GM12864 (cell line): ENCODE results near the gene ATP6V0A1.
"Not testable (repeated sequence)": the region's sequence is repeated elsewhere in the genome, so short reads cannot be mapped to it uniquely, and the experiment has no call there.

Experiments
- DNase-seq: peaks from one replicate; pipeline ENCODE4 v3.0.0-alpha.2; 2011; ENCODE audit warnings: low read depth
- H3K4me3 ChIP-seq: 2 replicates; pipeline ENCODE4 v1.5.1; 2011; ENCODE audit warnings: mild to moderate bottlenecking, low read depth, low read length, control low read depth
- TF ChIP-seq, protein P1 (sequence below): IDR thresholded peaks from 2 replicates; pipeline ENCODE4 v1.5.1; 2011; ENCODE audit warnings: low read depth, mild to moderate bottlenecking, moderate library complexity, low read length, control low read depth, inconsistent platforms; ENCODE audit errors: missing control alignments

Gene ATP6V0A1

DNA sequence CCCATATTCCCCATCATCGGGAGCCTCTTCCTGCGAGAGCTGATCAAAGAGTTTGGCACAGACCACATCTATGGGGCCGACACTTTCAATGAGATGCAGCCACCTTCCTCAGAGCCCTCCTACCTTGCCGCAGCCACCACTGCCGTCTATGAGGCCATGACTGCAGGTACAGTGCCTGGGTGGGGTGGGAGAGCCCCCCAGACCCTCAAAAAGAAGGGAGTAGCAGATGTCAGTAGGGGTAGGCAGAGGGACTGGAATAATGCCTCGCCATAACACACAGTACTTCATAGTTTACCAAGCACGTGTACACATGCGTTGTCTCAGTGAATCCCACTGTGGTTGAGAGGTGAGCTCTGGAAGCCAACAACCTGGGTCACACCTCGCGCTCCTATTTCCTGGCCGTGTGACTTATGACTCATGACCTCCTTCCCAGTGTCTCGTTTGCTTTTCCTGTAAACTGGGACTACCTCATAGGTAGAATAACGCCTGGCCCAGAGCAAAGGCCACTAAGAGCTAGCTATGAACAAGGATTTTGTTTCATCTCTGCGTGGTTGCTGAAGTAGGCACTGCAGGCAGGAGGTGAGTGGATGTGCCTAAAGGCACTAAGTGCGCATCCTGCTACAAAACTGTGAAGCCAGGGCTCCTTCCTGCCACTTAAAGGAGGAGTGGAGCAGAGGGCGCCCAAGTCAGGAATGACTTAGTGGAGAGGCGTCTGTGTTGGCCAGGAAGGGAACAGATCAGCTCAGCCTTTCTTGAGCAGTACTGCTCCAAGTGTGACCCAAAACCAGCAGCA is 82.6 kb downstream of the ATP6V0A1 start:
- DNase-seq: no peak
- TF ChIP-seq, protein P1, sequence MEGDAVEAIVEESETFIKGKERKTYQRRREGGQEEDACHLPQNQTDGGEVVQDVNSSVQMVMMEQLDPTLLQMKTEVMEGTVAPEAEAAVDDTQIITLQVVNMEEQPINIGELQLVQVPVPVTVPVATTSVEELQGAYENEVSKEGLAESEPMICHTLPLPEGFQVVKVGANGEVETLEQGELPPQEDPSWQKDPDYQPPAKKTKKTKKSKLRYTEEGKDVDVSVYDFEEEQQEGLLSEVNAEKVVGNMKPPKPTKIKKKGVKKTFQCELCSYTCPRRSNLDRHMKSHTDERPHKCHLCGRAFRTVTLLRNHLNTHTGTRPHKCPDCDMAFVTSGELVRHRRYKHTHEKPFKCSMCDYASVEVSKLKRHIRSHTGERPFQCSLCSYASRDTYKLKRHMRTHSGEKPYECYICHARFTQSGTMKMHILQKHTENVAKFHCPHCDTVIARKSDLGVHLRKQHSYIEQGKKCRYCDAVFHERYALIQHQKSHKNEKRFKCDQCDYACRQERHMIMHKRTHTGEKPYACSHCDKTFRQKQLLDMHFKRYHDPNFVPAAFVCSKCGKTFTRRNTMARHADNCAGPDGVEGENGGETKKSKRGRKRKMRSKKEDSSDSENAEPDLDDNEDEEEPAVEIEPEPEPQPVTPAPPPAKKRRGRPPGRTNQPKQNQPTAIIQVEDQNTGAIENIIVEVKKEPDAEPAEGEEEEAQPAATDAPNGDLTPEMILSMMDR: no peak
- no peak overlapping the region for H3K4me3 ChIP-seq

DNA sequence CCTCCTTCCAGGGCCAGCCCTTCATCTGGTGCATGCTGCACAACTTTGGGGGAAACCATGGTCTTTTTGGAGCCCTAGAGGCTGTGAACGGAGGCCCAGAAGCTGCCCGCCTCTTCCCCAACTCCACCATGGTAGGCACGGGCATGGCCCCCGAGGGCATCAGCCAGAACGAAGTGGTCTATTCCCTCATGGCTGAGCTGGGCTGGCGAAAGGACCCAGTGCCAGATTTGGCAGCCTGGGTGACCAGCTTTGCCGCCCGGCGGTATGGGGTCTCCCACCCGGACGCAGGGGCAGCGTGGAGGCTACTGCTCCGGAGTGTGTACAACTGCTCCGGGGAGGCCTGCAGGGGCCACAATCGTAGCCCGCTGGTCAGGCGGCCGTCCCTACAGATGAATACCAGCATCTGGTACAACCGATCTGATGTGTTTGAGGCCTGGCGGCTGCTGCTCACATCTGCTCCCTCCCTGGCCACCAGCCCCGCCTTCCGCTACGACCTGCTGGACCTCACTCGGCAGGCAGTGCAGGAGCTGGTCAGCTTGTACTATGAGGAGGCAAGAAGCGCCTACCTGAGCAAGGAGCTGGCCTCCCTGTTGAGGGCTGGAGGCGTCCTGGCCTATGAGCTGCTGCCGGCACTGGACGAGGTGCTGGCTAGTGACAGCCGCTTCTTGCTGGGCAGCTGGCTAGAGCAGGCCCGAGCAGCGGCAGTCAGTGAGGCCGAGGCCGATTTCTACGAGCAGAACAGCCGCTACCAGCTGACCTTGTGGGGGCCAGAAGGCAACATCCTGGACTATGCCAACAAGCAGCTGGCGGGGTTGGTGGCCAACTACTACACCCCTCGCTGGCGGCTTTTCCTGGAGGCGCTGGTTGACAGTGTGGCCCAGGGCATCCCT is 84.8 kb downstream of the ATP6V0A1 start:
- DNase-seq: no peak
- TF ChIP-seq, protein P1: no peak
- H3K4me3 ChIP-seq: no peak overlapping the region

DNA sequence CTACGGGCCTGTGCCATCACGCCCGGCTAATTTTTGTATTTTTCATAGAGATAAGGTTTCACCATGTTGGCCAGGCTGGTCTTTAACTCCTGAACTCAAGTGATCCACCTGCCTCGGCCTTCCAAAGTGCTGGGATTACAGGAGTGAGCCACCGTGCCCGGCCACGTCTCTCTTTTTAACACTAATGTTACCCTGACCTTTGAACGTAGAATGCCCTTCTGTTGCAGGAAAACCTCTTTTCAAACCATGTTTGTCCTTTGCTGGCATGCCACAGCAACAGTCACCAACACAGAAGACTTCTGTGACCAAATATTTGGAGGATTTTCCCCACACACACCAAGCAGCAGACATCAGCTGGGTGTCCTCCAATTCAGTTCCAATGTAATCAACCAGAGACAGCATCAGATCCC is 86.2 kb downstream of the ATP6V0A1 start:
- TF ChIP-seq, protein P1: no peak
- H3K4me3 ChIP-seq: no peak overlapping the region
- DNase-seq: no peak

DNA sequence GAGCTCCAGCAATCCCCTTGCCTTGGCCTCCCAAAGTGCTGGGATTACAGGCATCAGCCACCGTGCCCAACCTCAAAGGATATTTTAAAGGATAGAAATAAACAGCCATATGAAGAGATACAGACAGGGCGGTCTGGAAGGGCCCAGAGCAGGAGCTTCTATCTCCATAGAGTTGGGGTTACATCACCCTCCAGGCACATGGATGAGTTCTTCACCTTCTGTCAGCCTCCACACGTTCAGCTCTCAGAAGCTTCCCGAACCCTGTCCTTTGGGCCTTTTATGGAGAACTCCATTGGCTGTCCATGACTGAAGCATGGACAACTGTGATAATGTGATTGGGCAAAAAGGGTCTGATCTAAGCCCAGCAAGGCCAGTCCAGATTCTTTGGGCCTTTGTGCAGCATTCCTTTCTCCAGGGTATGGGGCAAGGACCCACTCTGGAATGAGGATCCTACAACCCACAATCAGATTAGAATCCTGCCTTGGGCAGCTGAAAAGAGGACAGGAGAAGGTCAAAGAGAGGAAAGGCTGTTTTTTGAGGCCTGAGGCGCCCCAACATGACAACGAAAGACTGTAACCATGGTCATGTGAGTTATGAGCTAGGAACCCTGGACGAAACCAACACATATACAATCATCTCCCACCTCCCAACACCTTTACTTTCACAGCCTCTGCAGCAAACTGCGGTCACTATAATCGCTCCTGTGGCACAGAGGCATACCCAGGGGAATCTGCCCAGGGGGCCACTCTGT is 87.3 kb downstream of the ATP6V0A1 start:
- not testable (repeated sequence) for H3K4me3 ChIP-seq, DNase-seq

DNA sequence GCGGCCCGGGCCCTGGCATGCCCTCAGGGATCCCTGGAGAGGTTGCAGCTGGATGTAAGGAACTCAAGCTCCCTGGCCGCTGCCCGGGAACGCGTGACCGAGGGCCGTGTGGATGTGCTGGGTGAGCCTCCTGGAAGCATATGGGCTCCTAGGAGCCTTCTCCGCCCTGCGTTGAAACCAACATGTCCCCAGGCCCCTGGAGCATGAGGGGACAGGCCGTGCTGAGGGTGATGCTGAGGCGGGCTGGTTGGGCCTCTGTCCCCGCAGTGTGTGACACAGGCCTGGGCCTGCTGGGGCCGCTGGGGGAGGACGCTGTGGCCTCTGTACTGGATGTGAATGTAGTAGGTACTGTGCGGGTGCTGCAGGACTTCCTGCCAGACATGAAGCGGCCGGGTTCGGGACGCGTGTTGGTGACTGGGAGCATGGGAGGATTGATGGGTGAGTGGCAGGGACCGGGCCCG is 88.4 kb downstream of the ATP6V0A1 start:
- H3K4me3 ChIP-seq: no peak overlapping the region
- DNase-seq: no peak
- TF ChIP-seq, protein P1: no peak

DNA sequence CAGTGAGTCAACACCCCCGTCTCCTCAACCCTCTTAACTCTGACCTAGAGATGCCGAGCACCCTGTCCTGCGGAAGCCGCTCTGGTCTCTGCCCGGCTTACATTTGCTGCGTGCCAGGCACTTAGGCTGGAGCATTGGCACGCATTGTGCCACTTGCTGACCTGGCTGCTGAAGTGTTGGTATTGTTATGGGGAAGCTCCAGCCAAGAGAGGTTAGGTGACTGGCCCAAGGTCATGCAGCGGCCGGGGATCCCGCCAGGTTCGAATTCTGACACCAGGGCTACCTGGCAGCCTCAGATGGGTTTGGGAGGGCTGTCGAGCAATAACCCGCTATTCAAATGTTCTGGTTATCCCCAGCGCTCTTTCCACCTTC is 89.0 kb downstream of the ATP6V0A1 start:
- TF ChIP-seq, protein P1: no peak
- no peak for DNase-seq
- peak overlapping the region; percentile 59 for H3K4me3 ChIP-seq
